Activated CD8-positive, alpha-beta memory T cell treated with anti-CD3 and anti-CD28 coated beads, Interleukin-2, amount 10 ng/mL, durations not matched to agents 7 days and 5 days (primary cell): ENCODE results near the gene ZNF592. TPM values are rescaled to one million over a fixed set of nuclear protein-coding genes. Genes with fewer than 3 reads are reported as not detected.
"Not testable (repeated sequence)": the region's sequence is repeated elsewhere in the genome, so short reads cannot be mapped to it uniquely, and the experiment has no call there.

ENCODE experiments used
- ATAC-seq: fragments of 150-1000 bp; cut with Tn5 transposase; one replicate; pipeline ENCODE4 v1.10.0; 2021; ENCODE audit warnings: moderate library complexity
- CTCF ChIA-PET: fragments of 350-600 bp; sonication (Branson Sonifier 250); formaldehyde crosslinking; loops from one replicate; lab custom pipeline; 2021; ENCODE audit warnings: antibody characterized with exemption; lab: Charles Lee
- DNase-seq: peaks from one replicate; pipeline ENCODE4 v3.0.0-alpha.2; 2020
- H3K27ac Mint-ChIP-seq: one replicate; pipeline ENCODE4 v1.8.0; 2021; ENCODE audit warnings: mild to moderate bottlenecking, mixed read lengths
- H3K27me3 Mint-ChIP-seq: one replicate; pipeline ENCODE4 v1.8.0; 2021; ENCODE audit warnings: mixed read lengths
- H3K36me3 Mint-ChIP-seq: one replicate; pipeline ENCODE4 v1.8.0; 2021; ENCODE audit warnings: mild to moderate bottlenecking, mixed read lengths
- H3K4me1 Mint-ChIP-seq: one replicate; pipeline ENCODE4 v1.8.0; 2021; ENCODE audit warnings: mixed read lengths
- H3K4me3 Mint-ChIP-seq: one replicate; pipeline ENCODE4 v1.8.0; 2021; ENCODE audit warnings: mild to moderate bottlenecking, moderate library complexity, mixed read lengths
- H3K9me3 Mint-ChIP-seq: one replicate; pipeline ENCODE4 v1.8.0; 2022; ENCODE audit warnings: low read depth, mixed read lengths
- total RNA-seq, 2 experiments: library from RNA; stranded (reverse); gene quantifications; one replicate each; pipeline ENCODE4 v1.2.3, GENCODE V29; 2021

ZNF592 gene
- total RNA-seq, 2 experiments from 2014 or later = 32.9 to 39.7 TPM

DNA sequence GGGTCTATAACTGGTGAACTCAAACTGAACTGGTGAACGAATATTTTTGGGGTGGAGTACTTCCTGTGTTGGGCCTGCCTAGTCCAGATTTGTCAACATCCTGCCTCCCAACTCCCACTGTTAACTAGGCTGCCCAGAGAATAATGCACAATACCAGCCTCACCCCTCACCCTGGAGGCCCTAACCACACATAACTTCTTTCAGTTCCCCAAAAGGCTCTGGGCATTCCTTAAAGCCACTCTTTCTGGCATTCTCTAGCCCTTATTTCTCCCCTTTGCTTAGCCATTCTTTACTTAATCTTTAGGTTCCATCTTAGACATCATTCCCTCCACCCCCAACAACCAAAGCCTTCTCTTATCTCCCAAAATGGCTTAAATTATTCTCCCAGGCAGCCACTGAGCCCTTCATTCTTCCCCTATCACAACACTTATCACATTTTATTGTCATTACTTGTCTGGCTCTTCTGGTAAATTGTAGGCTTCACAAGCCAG is 23.3 kb upstream of the ZNF592 start:
- peaks cover 27% of the 10 kb centered on the region for H3K4me1 Mint-ChIP-seq
- CTCF ChIA-PET = interaction anchor here (1.0 to 4.2 kb wide), 5 partner anchors 10 to 24 kb away, joined by 3 to 31 read pairs (median 4); partner anchors contain the start of gene SEC11A
- H3K9me3 Mint-ChIP-seq = no peaks in the 10 kb centered on the region
- peaks cover 3% of the 10 kb centered on the region for H3K36me3 Mint-ChIP-seq
- DNase-seq (peak; percentile 59), ATAC-seq (peak; percentile 84)
- H3K4me3 Mint-ChIP-seq = no peak overlapping the region
- H3K27ac Mint-ChIP-seq = peak overlapping the region; percentile 78
- no peaks in the 10 kb centered on the region for H3K27me3 Mint-ChIP-seq

DNA sequence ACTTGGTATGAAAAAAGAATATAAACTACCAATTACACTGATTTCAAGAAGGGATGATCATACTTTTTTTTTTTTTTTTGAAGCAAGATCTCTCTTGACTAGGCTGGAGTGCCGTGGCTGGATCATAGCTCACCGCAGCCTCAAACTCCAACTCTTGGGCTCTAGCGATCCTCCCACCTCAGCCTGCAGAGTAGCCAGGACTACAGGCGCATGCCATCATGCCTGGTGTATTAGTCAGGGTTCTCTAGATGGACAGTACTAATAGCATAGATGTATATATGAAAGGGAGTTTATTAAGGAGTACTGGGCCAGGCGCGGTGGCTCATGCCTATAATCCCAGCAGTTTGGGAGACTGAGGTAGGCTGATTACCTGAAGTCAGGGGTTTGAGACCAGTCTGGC is 21.0 kb upstream of the ZNF592 start:
- no peak for DNase-seq
- H3K27ac Mint-ChIP-seq = no peak overlapping the region
- CTCF ChIA-PET = interaction anchor here (0.7 to 0.8 kb wide), 2 partner anchors 8 to 95 kb away, joined by 3 read pairs; no protein-coding TSS in a partner anchor
- no peaks in the 10 kb centered on the region for H3K9me3 Mint-ChIP-seq
- no peak for ATAC-seq
- H3K4me3 Mint-ChIP-seq = no peak overlapping the region
- H3K27me3 Mint-ChIP-seq = no peaks in the 10 kb centered on the region
- H3K4me1 Mint-ChIP-seq = peaks cover 25% of the 10 kb centered on the region
- peaks cover 3% of the 10 kb centered on the region for H3K36me3 Mint-ChIP-seq

DNA sequence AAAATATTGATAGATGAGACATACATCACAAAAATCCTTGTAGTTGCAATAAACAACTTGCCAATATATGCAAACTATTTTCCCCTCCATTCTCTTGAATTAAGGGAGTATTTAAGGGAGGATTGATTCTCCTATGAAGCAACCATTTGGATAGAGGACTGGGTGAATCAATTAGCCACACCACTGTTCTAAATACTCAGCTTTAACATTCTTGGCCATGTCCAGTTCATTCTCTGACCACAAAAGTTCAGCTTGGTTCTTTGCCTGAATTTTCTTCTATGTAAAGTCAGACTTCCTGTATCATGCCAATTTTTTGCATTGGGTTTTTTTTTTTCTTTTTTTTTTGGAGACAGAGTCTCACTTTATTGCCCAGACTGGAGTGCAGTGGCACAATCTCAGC is 16.6 kb upstream of the ZNF592 start:
- CTCF ChIA-PET = interaction anchor here (0.5 to 7.3 kb wide), 3 partner anchors 14 to 76 kb away, joined by 3 to 92 read pairs (median 3); partner anchors contain the start of gene SEC11A
- Mint-ChIP-seq H3K4me3 (no peak overlapping the region), H3K27ac (no peak overlapping the region), H3K27me3 (no peaks in the 10 kb centered on the region), H3K4me1 (peaks cover 46% of the 10 kb centered on the region), H3K9me3 (no peaks in the 10 kb centered on the region), H3K36me3 (peaks cover 3% of the 10 kb centered on the region)
- DNase-seq (no peak), ATAC-seq (no peak)

DNA sequence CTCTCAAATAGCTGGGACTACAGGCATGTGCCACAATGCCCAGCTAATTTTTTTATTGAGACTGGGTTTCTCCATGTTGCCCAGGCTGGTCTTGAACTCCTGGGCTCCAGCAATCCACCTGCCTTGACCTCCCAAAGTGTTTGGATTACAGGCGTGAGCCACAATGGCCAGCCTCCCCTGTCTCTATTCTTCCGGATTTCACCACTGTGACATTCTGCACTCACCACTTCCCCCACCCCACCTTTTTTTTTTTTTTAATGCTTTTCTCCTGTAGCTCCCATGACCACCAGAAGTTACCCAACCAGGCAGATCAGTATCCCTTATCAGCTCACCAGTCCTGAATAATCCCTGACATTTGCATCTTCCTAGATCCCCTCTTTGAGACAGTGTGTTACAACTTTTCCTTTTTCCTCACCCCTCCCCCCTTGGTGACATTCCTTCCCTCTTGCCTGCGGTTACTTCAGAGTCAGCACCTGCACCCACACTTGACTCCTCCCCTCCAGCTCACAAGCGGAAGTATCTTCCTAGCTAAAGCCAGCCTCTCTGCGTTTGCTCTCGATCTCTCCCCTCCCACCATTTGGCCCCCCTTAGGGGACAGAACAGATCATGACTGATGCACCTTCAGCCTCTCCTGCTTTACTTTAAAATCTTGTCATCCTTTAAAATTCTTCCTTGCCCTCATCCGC is 13.5 kb upstream of the ZNF592 start:
- H3K4me3 Mint-ChIP-seq = peak overlapping the region; percentile 63
- H3K36me3 Mint-ChIP-seq = peaks cover 3% of the 10 kb centered on the region
- no peaks in the 10 kb centered on the region for H3K27me3 Mint-ChIP-seq
- H3K27ac Mint-ChIP-seq = peak overlapping the region; percentile 98
- H3K9me3 Mint-ChIP-seq = no peaks in the 10 kb centered on the region
- CTCF ChIA-PET = interaction anchor here (1.0 to 7.3 kb wide), 10 partner anchors 8 to 147 kb away, joined by 3 to 92 read pairs (median 8); partner anchors contain the start of genes SEC11A and WDR73
- peaks cover 57% of the 10 kb centered on the region for H3K4me1 Mint-ChIP-seq
- ATAC-seq = peak; percentile 74
- DNase-seq = peak; percentile 89

DNA sequence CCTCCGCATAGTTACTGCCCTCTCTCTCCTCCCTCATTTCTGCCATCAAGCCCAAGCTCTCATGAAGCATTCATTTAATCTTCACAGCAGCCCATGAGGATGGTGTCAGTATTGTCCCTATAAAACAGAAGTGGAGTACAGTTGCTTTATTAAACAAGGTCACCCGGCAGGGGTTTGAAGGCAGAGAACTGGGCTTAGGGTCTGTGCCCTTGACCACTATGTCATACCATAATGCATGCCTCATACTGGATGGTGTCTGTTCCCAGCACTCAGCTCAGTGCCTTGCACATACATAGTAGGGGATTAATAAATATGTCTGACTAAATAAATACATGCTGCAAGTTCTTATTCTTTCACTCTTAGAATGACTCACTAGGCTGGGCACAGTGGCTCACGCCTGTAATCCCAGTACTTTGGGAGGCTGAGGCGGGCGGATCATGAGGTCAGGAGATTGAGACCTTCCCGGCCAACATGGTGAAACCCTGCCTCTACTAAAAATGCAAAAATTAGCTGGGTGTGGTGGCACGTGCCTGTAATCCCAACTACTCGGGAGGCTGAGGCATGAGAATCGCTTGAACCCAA is 12.8 kb upstream of the ZNF592 start:
- peak overlapping the region; percentile 63 for H3K4me3 Mint-ChIP-seq
- H3K27me3 Mint-ChIP-seq, H3K36me3 Mint-ChIP-seq, H3K9me3 Mint-ChIP-seq: not testable (repeated sequence)
- CTCF ChIA-PET = interaction anchor here (0.7 to 7.3 kb wide), 11 partner anchors 8 to 580 kb away, joined by 3 to 92 read pairs (median 6); partner anchors contain the start of genes SEC11A and WDR73
- peak overlapping the region; percentile 98 for H3K27ac Mint-ChIP-seq
- peak; percentile 79 for DNase-seq
- H3K4me1 Mint-ChIP-seq = peaks cover 57% of the 10 kb centered on the region
- peak; percentile 68 for ATAC-seq

DNA sequence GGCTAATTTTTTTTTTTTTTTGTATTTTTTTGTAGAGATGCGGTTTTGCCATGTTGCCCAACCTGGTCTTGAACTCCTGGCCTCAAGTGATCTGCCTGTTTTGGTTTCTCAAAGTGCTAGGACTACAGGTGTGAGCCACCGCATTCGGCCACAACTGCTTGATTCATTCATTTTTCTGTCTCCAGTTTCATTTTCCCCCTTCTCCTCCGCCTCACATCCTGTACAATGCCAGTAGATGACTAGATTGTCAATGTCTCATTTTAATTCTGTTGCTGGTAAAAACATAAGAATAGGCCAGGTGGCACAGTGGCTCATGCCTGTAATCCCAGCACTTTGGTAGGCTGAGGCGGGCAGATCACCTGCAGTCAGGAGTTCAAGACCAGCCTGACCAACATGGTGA is 12.0 kb upstream of the ZNF592 start:
- no peaks in the 10 kb centered on the region for H3K27me3 Mint-ChIP-seq
- H3K4me1 Mint-ChIP-seq = peaks cover 52% of the 10 kb centered on the region
- peak; percentile 69 for ATAC-seq
- H3K4me3 Mint-ChIP-seq = peak overlapping the region; percentile 49
- DNase-seq = peak; percentile 91
- no peaks in the 10 kb centered on the region for H3K9me3 Mint-ChIP-seq
- CTCF ChIA-PET = interaction anchor here (0.7 to 7.3 kb wide), 8 partner anchors 11 to 579 kb away, joined by 3 to 92 read pairs (median 9); partner anchors contain the start of genes SEC11A and WDR73
- H3K27ac Mint-ChIP-seq = peak overlapping the region; percentile 98
- H3K36me3 Mint-ChIP-seq = peaks cover 3% of the 10 kb centered on the region

DNA sequence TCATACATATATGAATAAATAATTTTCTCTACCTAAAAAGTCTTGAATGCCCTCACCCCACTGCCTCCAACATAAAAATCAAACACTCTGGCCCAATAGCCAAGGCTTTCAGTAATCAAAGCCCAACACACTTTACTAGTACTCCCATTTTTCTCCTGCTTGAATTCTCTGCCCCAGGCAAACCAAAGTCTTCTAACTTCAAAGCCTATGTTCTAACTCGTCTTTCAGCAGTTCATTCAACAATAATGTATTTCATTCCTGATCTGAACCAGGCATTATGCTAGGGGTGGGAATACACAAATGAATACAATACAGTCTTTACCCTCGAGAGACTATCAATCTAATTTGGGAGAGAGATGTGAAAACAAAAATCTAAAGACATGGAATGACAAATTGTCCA is 11.4 kb upstream of the ZNF592 start:
- Mint-ChIP-seq H3K4me1 (peaks cover 49% of the 10 kb centered on the region), H3K9me3 (no peaks in the 10 kb centered on the region), H3K27ac (peak overlapping the region; percentile 85), H3K36me3 (peaks cover 3% of the 10 kb centered on the region), H3K4me3 (no peak overlapping the region), H3K27me3 (no peaks in the 10 kb centered on the region)
- CTCF ChIA-PET = interaction anchor here (3.0 to 7.3 kb wide), 2 partner anchors 10 to 19 kb away, joined by 19 to 92 read pairs; partner anchors contain the start of gene SEC11A
- ATAC-seq (no peak), DNase-seq (no peak)

DNA sequence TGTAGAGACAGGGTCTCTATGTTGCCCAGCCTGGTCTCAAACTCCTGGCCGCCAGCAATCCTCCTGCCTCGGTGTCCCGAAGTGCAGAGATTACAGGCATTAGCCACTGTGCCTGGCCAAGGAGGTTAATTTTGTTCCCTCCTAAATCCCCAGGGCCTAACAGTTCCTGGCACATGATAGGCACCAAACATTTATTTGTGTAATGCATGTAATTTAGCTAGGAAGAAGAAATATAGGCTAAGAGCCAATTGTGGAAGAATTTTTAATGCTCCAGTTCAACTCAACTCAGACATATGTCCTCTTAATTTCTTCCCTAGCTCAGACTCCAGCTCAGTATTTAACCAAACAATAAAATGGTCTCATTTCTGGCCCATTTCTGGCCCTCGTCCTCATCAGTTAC is 7.7 kb upstream of the ZNF592 start:
- Mint-ChIP-seq H3K9me3 (no peaks in the 10 kb centered on the region), H3K36me3 (peaks cover 5% of the 10 kb centered on the region), H3K27ac (no peak overlapping the region), H3K27me3 (no peaks in the 10 kb centered on the region), H3K4me3 (no peak overlapping the region), H3K4me1 (peaks cover 37% of the 10 kb centered on the region)
- ATAC-seq = no peak
- CTCF ChIA-PET = interaction anchor here (0.7 to 0.9 kb wide), 2 partner anchors 55 to 86 kb away, joined by 3 read pairs; partner anchors contain the start of gene WDR73
- DNase-seq = no peak

DNA sequence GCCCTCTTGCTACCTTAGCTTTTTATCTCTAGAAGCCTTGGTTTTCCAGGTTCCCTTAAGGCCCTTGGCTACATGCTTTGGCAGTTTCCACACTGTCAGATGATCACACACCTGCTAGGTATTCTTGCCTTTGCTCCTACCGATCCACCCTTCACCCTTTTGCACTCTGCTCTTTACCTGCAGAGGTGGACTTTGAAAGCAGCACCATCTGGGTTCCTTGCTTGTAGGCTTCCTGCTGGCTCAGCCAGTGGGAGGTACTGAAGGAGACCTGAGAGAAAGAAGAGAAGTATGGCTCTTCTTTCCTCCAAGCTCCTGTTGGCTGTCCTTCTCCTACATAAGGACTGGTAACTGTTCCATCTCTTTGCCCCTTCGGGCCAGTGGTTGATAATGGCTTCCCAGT is 7.3 kb upstream of the ZNF592 start:
- peaks cover 35% of the 10 kb centered on the region for H3K4me1 Mint-ChIP-seq
- no peak overlapping the region for H3K27ac Mint-ChIP-seq
- CTCF ChIA-PET = interaction anchor here (0.7 to 0.9 kb wide), 2 partner anchors 55 to 87 kb away, joined by 3 read pairs; partner anchors contain the start of gene WDR73
- H3K4me3 Mint-ChIP-seq = no peak overlapping the region
- H3K36me3 Mint-ChIP-seq = peaks cover 5% of the 10 kb centered on the region
- ATAC-seq (no peak), DNase-seq (no peak)
- H3K27me3 Mint-ChIP-seq = no peaks in the 10 kb centered on the region
- no peaks in the 10 kb centered on the region for H3K9me3 Mint-ChIP-seq

DNA sequence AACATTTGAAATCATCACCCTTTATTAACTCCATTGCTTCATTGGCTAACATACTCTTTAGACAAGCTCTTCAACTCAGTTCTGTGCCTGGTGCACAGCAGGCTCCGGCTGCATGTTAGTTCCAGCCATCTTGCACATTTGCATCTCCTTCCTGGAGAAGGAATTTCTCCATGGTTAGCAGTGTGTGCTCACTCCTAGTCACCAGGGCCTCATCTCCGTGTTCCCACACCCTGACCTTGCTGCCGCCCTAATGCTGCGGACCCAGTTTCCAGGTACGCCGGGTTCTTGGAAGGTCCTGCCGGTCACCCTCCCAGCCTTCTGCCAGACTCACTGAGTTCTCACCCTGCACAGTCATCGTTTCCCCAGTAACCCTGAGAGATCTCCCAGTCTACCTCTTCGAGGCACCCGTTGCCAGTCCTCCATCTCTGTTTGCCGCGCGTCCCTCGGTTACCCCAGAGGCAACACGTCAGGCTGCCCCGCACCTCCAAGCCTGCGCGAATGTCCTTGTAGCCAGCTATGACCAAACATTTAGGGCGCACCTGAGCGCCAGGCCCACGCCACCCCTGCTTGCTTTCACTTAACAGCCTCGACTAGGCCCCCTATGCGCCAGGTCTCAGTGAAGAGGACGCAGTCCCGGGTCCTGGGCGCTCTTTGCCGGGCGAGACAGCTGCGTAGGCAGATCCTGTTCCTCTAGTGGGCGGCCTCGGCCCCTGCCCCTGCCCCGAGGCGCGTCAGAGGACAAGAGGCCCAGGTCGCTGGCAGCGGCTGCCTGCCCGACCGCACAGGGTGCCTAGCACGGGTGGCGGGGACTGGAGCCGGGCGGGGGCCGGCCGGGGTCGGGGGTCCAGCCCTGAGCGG is 747 bp upstream of the ZNF592 start:
- peak overlapping the region; percentile 93 for H3K27ac Mint-ChIP-seq
- CTCF ChIA-PET = interaction anchor here (0.6 to 7.0 kb wide), 8 partner anchors 12 to 110 kb away, joined by 3 to 41 read pairs (median 4); partner anchors contain the start of genes NMB and SEC11A
- peaks cover 23% of the 10 kb centered on the region for H3K36me3 Mint-ChIP-seq
- H3K27me3 Mint-ChIP-seq = no peaks in the 10 kb centered on the region
- peak overlapping the region; percentile 88 for H3K4me3 Mint-ChIP-seq
- peak; percentile 83 for DNase-seq
- H3K9me3 Mint-ChIP-seq = no peaks in the 10 kb centered on the region
- peaks cover 56% of the 10 kb centered on the region for H3K4me1 Mint-ChIP-seq
- peak; percentile 68 for ATAC-seq

DNA sequence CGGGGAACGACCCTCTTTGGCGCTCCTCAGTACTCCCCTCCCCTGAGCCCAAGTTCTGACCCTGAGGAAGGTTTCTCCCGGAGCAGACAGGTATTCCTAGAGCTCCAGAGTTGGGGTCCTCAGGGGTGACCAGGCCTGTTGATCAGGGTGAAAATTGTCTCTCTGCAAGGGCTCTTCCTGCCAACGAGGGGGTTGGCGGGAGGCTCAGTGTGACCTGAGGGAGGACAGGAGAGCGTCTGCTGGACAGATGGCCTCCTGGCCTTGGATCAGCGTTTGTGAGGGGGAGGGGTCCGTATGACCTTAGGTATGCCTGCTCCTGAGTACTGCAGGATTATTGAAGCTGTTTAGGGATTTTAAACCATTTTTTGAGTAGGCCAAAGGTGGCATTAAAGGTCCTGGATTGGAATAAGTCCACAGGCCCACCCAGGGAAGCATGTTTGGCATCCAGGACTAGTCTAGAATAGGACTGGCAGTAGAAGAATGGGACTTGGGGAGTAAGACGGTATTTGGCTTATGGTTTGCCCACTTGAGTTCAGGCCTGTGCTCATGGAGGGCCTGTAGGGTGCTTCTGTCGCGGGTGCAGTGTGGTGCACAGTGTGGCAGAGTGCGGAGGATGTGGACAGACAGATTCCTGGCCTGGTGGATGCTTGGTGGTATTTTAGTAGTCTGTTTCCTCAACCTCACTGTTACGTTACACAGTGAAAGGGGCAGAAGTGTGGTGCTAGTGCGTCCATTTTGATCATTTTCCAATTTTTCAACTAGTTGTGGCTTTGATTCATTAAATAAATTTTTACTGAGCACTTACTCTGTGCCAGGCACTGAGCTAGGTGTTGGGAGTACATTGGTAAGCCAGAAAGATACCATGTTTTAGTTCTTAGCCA is 959 bp downstream of the ZNF592 start:
- peaks cover 32% of the 10 kb centered on the region for H3K36me3 Mint-ChIP-seq
- ATAC-seq = peak; percentile 21
- peak overlapping the region; percentile 93 for H3K4me3 Mint-ChIP-seq
- peak overlapping the region; percentile 93 for H3K27ac Mint-ChIP-seq
- H3K27me3 Mint-ChIP-seq = no peaks in the 10 kb centered on the region
- CTCF ChIA-PET = interaction anchor here (1.0 to 4.7 kb wide), 9 partner anchors 12 to 178 kb away, joined by 3 to 34 read pairs (median 4); partner anchors contain the start of genes NMB, SEC11A, WDR73 and ZSCAN2
- DNase-seq = peak; percentile 82
- H3K4me1 Mint-ChIP-seq = peaks cover 54% of the 10 kb centered on the region
- H3K9me3 Mint-ChIP-seq = no peaks in the 10 kb centered on the region
